OCI-M1 (cell line): Measurements from ENCODE around the gene PCGF1.

ENCODE experiments used
- DNase-seq: peaks from one replicate; lab custom pipeline; 2025; lab: John Stamatoyannopoulos, UW

PCGF1 gene

DNA sequence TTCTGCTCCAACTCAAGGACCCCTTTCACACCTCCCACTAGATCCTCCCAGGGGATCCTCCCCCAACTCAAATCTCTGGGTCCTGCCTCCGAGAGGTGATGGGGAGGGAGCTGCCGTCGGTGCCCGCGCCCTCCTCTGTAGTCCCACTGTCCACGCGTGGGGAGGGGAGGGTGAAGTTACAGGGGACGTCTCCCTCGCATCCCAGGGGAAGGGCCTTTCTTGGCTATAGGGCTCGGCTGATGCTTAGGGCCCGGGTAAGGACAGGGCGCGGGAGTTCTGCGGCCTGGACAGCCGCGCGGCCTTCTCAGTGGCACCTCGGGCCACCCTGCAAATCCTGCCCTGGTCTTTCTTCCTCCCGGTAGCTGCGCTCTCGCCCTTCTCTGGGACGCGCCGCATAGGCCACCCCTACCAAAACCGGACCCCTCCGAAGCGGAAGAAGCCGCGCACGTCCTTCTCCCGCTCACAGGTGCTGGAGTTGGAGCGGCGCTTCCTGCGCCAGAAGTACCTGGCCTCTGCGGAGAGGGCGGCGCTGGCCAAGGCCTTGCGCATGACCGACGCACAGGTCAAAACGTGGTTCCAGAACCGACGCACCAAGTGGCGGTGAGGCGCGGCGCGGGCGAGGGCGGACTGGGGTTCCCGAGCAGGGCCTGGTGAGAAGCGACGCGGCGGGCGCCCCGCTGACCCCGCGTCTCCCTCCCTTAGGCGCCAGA, 7.9 kb upstream of the PCGF1 start:
- no peak for DNase-seq

- DNase-seq: no peak
Measured at GRCh38 chr2:74514368-74515270, 7.1 kb upstream of the PCGF1 start, which contains the start of gene TLX2. Gene TLX2 (plus strand): TSS chr2:74514450. CDS start chr2:74514807, 357 bp downstream.

DNA sequence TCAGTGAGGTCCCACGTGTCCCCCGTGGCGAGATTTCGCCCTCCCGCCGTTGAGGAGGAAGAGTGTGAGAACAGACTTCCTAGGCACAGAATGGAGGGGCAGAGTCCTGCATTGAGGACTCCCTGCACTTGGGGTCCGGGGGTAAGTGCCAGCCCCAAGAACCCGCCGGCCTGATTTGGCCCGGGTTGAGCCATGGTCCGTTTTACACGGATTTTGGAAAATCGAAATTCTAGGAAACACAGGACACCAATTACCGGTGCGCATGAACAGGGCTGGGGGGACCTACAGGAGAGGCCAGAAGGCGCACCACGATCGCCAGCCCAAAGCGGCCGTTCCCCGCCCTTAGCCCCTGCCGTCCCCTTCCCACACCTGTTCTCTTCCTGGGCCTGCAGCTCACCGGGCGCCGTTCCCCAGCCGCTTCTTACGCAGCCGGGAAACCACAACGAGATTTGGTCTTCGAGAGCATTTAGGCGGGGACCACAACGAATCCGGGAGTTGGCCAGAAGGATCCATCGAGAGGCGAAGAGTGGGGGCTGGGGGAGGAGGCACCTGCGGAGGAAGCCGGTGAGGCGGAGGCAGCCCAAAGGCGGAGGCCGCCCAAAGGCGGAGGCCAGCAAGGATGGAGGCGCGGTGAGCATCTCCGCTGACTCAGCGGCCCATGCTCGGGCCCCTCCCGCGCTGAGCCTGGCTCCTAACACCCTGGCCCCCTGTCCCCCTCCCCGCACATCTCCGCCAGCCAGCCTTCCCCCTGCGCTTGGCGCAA, 6.3 kb upstream of the PCGF1 start:
- no peak for DNase-seq

DNA sequence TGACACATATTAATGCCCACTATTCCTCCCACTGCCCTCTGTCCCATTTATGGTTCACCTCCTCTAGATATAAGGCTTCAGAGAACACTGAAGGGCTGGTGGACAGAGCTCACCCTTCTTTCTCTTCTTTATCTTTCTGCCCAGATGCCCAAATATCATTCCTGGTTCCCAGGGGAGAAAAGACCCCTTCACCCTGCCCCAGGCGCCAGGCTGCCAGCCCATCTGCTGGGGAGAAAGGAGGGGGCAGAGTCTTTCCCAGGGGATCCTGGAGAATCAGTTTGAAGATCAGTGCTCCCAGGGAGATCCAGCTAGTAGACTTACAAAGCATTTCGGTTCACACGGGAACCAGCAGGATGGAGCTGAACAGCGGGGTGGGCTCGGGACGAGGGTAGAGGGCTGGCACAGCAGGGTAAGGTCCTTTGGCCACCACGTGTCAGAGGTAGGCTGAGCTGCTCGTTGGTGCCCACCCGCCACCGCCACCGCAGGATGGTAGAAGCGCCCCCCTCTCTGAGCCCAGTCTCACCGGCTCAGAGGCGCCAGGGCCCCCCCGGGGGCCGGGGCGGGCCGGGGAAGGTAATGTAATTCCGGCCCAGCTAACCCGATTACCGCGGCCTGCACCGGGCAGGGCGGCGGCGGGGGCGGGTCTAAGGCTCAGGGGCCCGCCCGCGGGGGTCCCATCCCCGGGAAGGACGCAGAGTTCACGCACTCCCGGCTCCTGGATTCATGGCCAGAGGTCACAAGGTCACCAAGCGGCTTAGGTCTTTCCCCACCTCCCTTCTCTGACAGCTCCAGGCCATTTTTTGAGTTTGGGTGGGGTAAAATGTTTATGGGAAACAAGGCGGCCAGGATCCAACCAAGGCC, 5.5 kb upstream of the PCGF1 start:
- DNase-seq: no peak

DNA sequence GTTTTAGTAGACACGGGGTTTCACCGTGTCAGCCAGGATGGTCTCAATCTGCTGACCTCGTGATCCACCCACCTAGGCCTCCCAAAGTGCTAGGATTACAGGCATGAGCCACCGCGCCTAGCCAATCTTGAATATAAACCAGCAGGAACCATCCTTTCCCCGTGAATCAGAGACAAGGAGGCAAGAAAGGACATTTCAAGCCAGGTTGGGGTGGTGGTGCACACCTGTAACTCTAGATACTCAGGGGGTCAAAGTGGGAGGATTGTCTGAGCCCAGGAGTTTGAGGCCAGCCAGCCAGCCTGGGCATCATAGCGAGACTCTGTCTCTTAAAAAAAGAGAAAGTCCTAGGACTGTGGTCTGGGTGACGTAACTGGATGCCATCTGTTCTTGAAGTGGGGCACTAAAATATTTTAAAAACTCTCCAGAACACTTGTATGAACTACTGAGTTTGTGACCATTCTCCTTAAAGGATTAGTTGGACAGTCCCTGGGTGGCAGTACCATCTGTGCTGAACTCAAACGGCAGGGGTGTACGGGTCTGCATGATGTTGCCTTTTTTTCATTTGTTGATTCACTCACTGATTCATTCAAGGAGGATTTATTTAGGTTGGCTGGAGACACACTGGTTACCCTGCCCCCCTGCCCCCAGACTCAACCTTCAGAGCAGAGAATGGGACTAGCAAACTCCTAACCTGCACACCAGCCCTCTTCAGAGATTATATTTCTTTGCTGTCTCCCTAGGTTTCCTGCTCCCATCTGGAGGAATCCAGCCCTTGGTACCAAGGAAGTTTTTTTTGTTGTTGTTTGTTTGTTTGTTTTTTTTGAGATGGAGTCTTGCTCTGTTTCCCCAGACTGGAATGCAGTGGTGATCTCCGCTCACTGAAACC, 3.9 kb upstream of the PCGF1 start:
- DNase-seq: no peak

DNA sequence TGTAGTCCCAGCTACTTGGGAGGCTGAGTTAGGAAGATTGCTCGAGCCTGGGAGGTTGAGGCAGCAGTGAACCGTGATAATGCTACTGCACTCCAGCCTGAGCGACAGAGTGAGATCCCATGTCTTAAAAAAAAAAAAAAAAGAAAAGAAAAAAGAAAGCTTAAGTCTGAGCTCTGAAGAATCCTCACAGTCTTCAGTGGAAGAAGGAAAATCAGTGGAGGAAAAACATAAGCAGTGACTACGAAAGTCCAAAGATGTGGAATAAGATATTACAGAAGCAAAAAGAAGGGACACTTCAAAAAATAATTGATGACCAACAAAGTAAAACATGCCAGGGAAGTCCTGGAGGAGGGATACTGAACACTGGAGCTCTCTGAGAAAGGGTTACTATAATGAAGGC, 2.8 kb upstream of the PCGF1 start:
- no peak for DNase-seq

DNA sequence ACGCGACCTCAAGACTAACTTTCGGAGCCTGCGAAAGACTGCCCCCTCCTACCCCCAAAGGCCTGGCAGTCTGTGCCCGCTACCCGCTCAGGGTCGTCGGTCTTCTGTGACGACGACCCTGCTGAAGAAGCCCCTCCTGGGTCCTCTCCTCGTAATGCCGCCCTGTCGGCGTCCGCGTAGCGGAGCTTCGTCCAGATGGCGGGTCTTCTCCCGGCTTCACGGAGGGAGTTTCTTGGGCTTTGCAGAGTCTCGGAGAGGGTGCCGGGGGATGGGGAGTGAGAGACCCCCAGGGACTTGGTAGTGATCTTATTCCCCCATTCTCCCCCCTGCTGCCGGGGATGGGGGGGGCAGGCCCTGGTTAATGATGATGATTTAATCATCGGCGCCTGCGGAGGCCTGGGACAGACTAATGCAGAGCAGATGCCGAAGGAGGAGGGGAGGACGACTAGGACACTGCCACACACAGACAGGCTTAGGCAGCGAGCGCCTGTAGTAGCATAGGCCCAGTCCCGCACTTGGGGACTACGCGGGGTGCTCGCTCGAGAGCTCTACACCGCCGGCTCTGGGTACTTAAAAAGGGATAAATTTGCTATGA, 528 bp upstream of the PCGF1 start:
- no peak for DNase-seq

GRCh38 chr2:74505448-74506246, 1.8 kb downstream of the PCGF1 start:
- no peak for DNase-seq

GRCh38 chr2:74504591-74504990, 2.9 kb downstream of the PCGF1 start:
- DNase-seq: no peak

GRCh38 chr2:74503506-74504475, 3.7 kb downstream of the PCGF1 start:
- DNase-seq: no peak

DNA sequence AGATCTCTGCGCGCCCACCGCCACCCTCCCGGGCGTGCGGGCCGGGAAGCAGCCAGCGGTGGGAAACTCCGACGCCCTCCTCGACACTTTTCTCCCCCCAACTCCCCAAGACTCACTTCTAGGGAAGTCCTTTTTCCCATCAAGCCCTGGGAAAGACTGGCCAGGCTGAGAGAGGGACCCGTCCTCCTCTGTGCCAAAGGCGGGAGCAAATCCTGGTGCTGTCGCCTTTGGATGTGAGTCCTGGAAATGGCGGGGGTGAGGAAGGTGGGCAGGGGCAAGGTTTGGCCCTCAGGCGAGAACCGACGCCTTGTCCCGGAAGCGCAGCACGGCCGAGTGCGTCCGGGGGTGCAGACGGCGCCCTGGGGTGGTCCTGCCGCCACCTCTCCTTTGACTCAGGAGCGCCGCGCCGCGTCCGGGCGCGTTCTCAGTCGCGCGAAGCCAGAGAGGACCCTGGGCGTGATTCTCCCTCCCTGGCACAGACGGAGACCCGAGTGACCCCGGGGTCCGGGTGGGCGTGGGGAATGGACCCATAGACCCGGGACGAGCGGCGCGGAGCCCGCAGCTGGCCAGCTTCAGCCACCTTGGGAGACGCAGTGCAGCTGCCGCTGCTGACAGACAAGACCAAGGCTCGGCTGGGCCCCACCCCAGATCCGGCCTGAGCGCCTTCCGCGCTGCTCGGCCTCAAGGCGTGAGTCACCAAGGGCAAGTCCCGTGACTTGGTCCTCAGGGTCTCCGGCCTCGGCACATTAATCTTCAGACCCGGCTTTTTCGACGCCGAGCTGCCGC, 4.6 kb downstream of the PCGF1 start:
- no peak for DNase-seq

- no peak for DNase-seq
Measured at GRCh38 chr2:74502147-74502719, 5.3 kb downstream of the PCGF1 start.

DNA sequence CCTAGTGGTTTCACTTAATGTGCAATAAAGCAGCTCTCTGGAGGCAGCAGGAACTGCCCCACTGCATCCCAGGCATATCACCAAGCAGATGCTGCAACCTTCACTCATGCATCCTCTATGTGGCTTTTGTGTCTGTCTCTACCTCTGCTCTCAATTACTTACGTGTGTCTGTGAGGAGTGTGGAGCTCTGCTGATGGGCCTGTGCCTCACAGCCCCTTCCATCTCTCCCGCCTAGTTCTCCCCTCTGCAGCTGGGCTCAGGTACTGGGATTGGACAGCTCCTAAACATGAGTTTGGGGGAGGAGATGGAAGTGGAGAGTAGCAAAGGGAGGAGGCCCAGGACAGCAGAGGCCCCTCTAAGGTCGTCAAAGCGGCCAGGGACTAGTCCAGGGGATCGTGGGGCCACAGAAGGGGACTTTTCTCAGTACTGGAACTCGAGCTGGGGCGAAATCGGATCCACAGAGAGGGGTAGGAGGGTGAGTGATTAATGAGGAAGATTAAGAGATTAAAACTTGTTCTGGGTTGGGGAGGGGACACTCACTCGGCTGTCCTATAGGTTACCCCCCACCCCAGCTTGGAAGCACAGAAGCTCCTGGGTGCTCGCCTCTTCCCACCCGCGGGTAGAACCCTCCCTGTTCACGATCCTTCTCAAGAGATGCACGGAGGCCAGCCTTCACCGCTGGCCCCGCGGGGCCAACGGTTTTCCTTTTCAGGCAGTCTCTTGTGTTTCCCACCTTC, 6.0 kb downstream of the PCGF1 start:
- no peak for DNase-seq

DNA sequence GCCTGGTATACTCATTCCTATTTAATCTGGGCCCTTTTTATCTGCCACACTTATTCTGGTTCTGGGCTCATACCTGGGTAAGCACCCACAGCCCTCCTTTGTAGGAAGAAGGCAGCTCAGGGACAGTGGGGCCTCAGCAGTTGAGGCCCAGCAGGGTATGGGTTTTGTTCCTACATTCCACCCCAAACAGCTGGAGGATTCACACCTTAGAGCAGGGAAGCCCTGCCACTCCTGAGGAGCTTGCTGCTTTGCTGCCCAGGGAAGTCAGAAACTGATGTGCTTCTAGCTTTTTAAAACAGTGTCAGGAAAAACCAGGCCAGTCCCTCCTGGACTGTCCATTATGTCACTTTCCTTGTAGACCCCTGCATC, 6.9 kb downstream of the PCGF1 start:
- DNase-seq: no peak

DNA sequence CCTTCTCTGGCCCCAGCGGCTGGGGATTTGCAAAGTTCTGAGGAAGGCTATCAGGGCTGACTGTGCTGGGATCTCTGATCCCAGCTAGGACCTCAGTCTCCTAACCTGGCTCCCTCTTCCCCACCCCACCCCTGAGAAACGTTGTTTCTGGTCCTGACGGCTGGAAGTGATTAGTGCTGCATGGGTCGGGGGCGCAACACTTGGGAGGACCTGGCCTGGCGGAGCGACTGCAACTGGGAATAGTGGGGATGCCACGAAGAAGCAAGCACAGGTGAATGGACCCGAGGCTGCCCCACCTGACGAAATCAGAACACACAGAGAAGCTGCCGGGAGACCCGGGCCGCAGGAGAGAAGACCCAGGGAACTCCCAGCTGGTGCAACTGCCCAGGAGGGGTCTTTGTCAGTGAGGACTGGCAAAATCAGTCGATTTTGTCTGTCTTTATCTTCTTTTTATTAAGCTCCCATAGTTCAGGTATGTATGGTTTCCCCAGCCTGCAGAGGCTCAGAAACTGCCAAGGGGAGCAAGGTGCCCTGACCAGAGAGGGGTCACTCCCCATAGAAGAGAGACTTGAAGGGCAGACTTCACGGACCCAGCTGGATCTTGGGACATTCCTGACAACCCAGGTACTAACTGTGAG, 7.4 kb downstream of the PCGF1 start:
- no peak for DNase-seq
